ENCODE measurements around the gene TRABD2B.

Gene TRABD2B

GRCh38 chr1:47788761-47789160 is 208.4 kb downstream of the TRABD2B start:
- DNase-seq: no peak

GRCh38 chr1:47787560-47787959 is 209.6 kb downstream of the TRABD2B start:
- no peak for DNase-seq

GRCh38 chr1:47786316-47786715 is 210.9 kb downstream of the TRABD2B start:
- no peak for DNase-seq

GRCh38 chr1:47785561-47786271 is 211.5 kb downstream of the TRABD2B start:
- no peak for DNase-seq

GRCh38 chr1:47785118-47785517 is 212.1 kb downstream of the TRABD2B start:
- DNase-seq: no peak

- no peak for DNase-seq
Measured at GRCh38 chr1:47784497-47784822, 212.7 kb downstream of the TRABD2B start.

GRCh38 chr1:47783638-47784496 is 213.3 kb downstream of the TRABD2B start:
- no peak for DNase-seq

GRCh38 chr1:47782414-47783166 is 214.6 kb downstream of the TRABD2B start:
- no peak for DNase-seq

- DNase-seq: no peak
Measured at GRCh38 chr1:47781171-47781959, 215.8 kb downstream of the TRABD2B start.

GRCh38 chr1:47780469-47780995 is 216.7 kb downstream of the TRABD2B start:
- DNase-seq: no peak

- no peak for DNase-seq
Measured at GRCh38 chr1:47779613-47780012, 217.6 kb downstream of the TRABD2B start.

GRCh38 chr1:47778280-47778679 is 218.9 kb downstream of the TRABD2B start:
- no peak for DNase-seq

GRCh38 chr1:47777322-47777721 is 219.9 kb downstream of the TRABD2B start:
- DNase-seq: no peak

- no peak for DNase-seq
Measured at GRCh38 chr1:47776667-47777131, 220.5 kb downstream of the TRABD2B start.

GRCh38 chr1:47774986-47775834 is 222.0 kb downstream of the TRABD2B start:
- DNase-seq: no peak

GRCh38 chr1:47772960-47773682 is 224.1 kb downstream of the TRABD2B start:
- no peak for DNase-seq

GRCh38 chr1:47772281-47772680 is 224.9 kb downstream of the TRABD2B start:
- DNase-seq: no peak

GRCh38 chr1:47771751-47772150 is 225.4 kb downstream of the TRABD2B start:
- no peak for DNase-seq

GRCh38 chr1:47769983-47770382 is 227.2 kb downstream of the TRABD2B start:
- no peak for DNase-seq

GRCh38 chr1:47769295-47769694 is 227.9 kb downstream of the TRABD2B start:
- no peak for DNase-seq

GRCh38 chr1:47767741-47768100 is 229.5 kb downstream of the TRABD2B start:
- no peak for DNase-seq

Data from activated CD8-positive, alpha-beta memory T cell treated with anti-CD3 and anti-CD28 coated beads, Interleukin-2, amount 50 U/mL, for 4 hours (primary cell).